Endometrium (tissue), 2 donors: ENCODE measurements around the gene CALHM2.

Experiments
- FAIRE-seq: peaks from 2 replicates; lab custom pipeline; 2012; peaks lifted over from hg19 to GRCh38; lab: Jason Lieb, UNC
- donor health status: control.
- donor health status: control.

Gene CALHM2

GRCh38 chr10:103416436-103417147 lies 35.6 kb downstream of the CALHM2 start:
- FAIRE-seq: no peak

- FAIRE-seq: no peak
These were observed 36.6 kb downstream of the CALHM2 start for GRCh38 chr10:103415581-103415980.

DNA sequence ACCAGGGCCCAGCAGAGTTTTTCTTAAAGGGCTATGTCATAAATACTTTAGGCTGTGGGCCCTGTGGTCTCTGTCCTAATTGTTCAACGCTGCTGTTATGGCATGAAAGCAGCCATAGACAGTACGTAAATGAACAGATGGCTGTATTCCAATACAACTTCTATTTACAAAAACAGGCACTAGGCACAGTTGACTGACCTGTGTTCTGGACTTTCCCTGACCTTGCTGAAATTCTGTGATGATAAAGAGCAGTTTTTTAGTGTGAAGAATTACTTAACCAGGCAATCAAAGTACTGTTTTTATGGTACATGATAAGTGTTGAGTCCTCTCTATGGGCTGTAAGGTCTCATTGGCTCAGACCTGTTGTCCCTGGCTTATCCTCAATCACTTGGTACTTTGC lies 38.6 kb downstream of the CALHM2 start:
- FAIRE-seq: no peak

GRCh38 chr10:103397191-103397825 lies 54.9 kb downstream of the CALHM2 start:
- FAIRE-seq: no peak

DNA sequence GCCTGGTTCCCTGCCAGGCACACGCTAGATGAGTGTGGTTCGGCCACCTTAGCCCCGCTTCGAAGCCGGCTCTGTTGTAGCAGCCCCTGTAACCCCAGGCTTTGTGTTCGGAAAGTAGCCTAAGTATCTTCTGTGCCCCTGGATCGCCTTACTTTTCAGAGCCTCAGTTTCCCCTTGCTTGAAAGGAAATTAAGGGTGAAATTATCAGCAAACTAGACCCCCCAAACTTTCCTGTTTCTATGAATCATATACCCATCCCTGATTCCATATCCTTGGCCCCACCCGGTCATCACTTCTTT lies 55.4 kb downstream of the CALHM2 start:
- no peak for FAIRE-seq
